HepG2 (cell line): ENCODE results near the gene CUL4A. TPM values are rescaled to one million over a fixed set of nuclear protein-coding genes. Genes with fewer than 3 reads are reported as not detected.

Experiments used
- AGO1 ChIP-seq: fragments of 200-400 bp; formaldehyde crosslinking; IDR thresholded peaks from 2 replicates; pipeline ENCODE4 v1.6.1; 2017; ENCODE audit warnings: mild to moderate bottlenecking, low read depth, low read length, moderate library complexity; ENCODE audit not compliant: poor library complexity, severe bottlenecking
- BHLHE40 ChIP-seq: IDR thresholded peaks from 2 replicates; pipeline ENCODE4 v1.6.1; 2011; ENCODE audit warnings: low read length, improper control_type of control experiment
- CCAR2 ChIP-seq: fragments of 200-400 bp; formaldehyde crosslinking; optimal IDR thresholded peaks from 2 replicates; pipeline ENCODE3; 2018; ENCODE audit warnings: low read depth, mild to moderate bottlenecking, low read length, moderate library complexity
- CHCHD3 ChIP-seq: sonication (generic); formaldehyde crosslinking; IDR thresholded peaks from 2 replicates; pipeline ENCODE4 v1.8.0; 2022; ENCODE audit warnings: mild to moderate bottlenecking, missing genetic modification reagents, moderate library complexity
- DPF2 ChIP-seq: sonication (generic); formaldehyde crosslinking; IDR thresholded peaks from 2 replicates; pipeline ENCODE4 v1.4.0; 2020; ENCODE audit warnings: mild to moderate bottlenecking, low read depth, missing genetic modification reagents, borderline replicate concordance
- EZH2 ChIP-seq: conservative IDR thresholded peaks from 2 replicates; pipeline ENCODE4 v1.6.1; 2012; ENCODE audit warnings: mild to moderate bottlenecking, low read depth, low read length, moderate library complexity
- FOXM1 ChIP-seq: sonication (generic); formaldehyde crosslinking; IDR thresholded peaks from 2 replicates; pipeline ENCODE4 v1.5.0; 2020; ENCODE audit warnings: missing genetic modification reagents
- GTF3A ChIP-seq: sonication (generic); formaldehyde crosslinking; conservative IDR thresholded peaks from 2 replicates; pipeline ENCODE4 v1.4.0; 2020; ENCODE audit warnings: mild to moderate bottlenecking, missing genetic modification reagents
- IKZF1 ChIP-seq: fragments of 450-650 bp; IDR thresholded peaks from 2 replicates; pipeline ENCODE4 v1.7.1; 2016
- JDP2 ChIP-seq: sonication (generic); formaldehyde crosslinking; IDR thresholded peaks from 2 replicates; pipeline ENCODE4 v1.8.1; 2022; ENCODE audit warnings: missing genetic modification reagents, borderline replicate concordance
- KDM3A ChIP-seq: IDR thresholded peaks from 2 replicates; pipeline ENCODE4 v1.6.1; 2018; ENCODE audit warnings: low read depth, missing compliant biosample characterization
- KLF15 ChIP-seq: sonication (generic); formaldehyde crosslinking; IDR thresholded peaks from 2 replicates; pipeline ENCODE4 v1.8.1; 2023; ENCODE audit warnings: borderline replicate concordance, mild to moderate bottlenecking, inconsistent platforms, missing genetic modification reagents, mixed read lengths
- MTF1 ChIP-seq: sonication (generic); formaldehyde crosslinking; IDR thresholded peaks from 2 replicates; pipeline ENCODE4 v1.5.0; 2020; ENCODE audit warnings: missing genetic modification reagents
- MYNN ChIP-seq: sonication (generic); formaldehyde crosslinking; IDR thresholded peaks from 2 replicates; pipeline ENCODE4 v1.4.0; 2020; ENCODE audit warnings: mild to moderate bottlenecking, low read depth, missing genetic modification reagents
- SMARCC2 ChIP-seq: fragments of 450-650 bp; IDR thresholded peaks from 2 replicates; pipeline ENCODE4 v1.6.1; 2017; ENCODE audit warnings: antibody characterized with exemption, mild to moderate bottlenecking
- SNAPC2 ChIP-seq: sonication (generic); formaldehyde crosslinking; IDR thresholded peaks from 2 replicates; pipeline ENCODE4 v1.8.1; 2022; ENCODE audit warnings: mild to moderate bottlenecking, missing genetic modification reagents
- ZBTB26 ChIP-seq: IDR thresholded peaks from 2 replicates; pipeline ENCODE4 v1.6.1; 2016; ENCODE audit warnings: missing compliant biosample characterization, missing genetic modification reagents, borderline replicate concordance
- ZBTB39 ChIP-seq: sonication (generic); formaldehyde crosslinking; IDR thresholded peaks from 2 replicates; pipeline ENCODE4 v1.5.0; 2020; ENCODE audit warnings: missing genetic modification reagents
- ZFP36L2 ChIP-seq: sonication (generic); formaldehyde crosslinking; IDR thresholded peaks from 2 replicates; pipeline ENCODE4 v1.4.0; 2020; ENCODE audit warnings: missing genetic modification reagents
- ZNF263 ChIP-seq: sonication (generic); formaldehyde crosslinking; IDR thresholded peaks from 2 replicates; pipeline ENCODE4 v1.4.0; 2020; ENCODE audit warnings: missing genetic modification reagents
- ZNF441 ChIP-seq: sonication (generic); formaldehyde crosslinking; IDR thresholded peaks from 2 replicates; pipeline ENCODE4 v1.7.0; 2021; ENCODE audit warnings: missing genetic modification reagents, borderline replicate concordance
- ZNF530 ChIP-seq: sonication (generic); formaldehyde crosslinking; IDR thresholded peaks from 2 replicates; pipeline ENCODE4 v1.5.0; 2020; ENCODE audit warnings: low read depth, mild to moderate bottlenecking, missing genetic modification reagents
- ZNF550 ChIP-seq: sonication (generic); formaldehyde crosslinking; IDR thresholded peaks from 2 replicates; pipeline ENCODE4 v1.4.0; 2020; ENCODE audit warnings: mild to moderate bottlenecking, missing genetic modification reagents, borderline replicate concordance
- ZNF567 ChIP-seq: sonication (generic); formaldehyde crosslinking; IDR thresholded peaks from 2 replicates; pipeline ENCODE4 v1.8.1; 2023; ENCODE audit warnings: mild to moderate bottlenecking, missing genetic modification reagents, borderline replicate concordance
- ZNF773 ChIP-seq: sonication (generic); formaldehyde crosslinking; IDR thresholded peaks from 2 replicates; pipeline ENCODE4 v1.4.0; 2020; ENCODE audit warnings: missing genetic modification reagents, borderline replicate concordance
- polyA plus RNA-seq, 8 experiments: library from polyadenylated mRNA; depleted of rRNA in 3 of 8; stranded (reverse) in 7 of 8; unstranded in 1 of 8; fragments of >200 nt; fragmentation: Illumina TruSeq in 4 of 8; extraction: Trizol in 4 of 8; gene quantifications; 2 replicates each; pipeline versions ENCODE4 v1.2.1 to v1.2.3, GENCODE V29; 2011 to 2016; ENCODE audit warnings: low read depth in 4 of 8, missing spikeins in 1 of 8, mixed read lengths in 1 of 8; ENCODE audit not compliant: insufficient read depth in 1 of 8
- total RNA-seq, 5 experiments: library from RNA; depleted of rRNA; stranded (reverse); fragments of >200 nt; fragmentation: Illumina TruSeq; extraction: Trizol; gene quantifications; 2 replicates each; pipeline ENCODE4 v1.2.3, GENCODE V29; 2016; ENCODE audit warnings: low read depth in 1 of 5
- TF ChIP-seq, protein P1 (sequence below): sonication (generic); formaldehyde crosslinking; IDR thresholded peaks from 2 replicates; pipeline ENCODE4 v1.4.0; 2020; ENCODE audit warnings: mild to moderate bottlenecking, low read depth, missing genetic modification reagents
- TF ChIP-seq, protein P2 (sequence below): sonication (generic); formaldehyde crosslinking; IDR thresholded peaks from 2 replicates; pipeline ENCODE4 v1.4.0; 2020; ENCODE audit warnings: missing genetic modification reagents; ENCODE audit errors: not compliant biosample characterization

The CUL4A gene
- total and polyA plus RNA-seq, 2 of the 13 experiments (the other 11 are each of a cell fraction or from before 2014, with no cell fraction given), result 51.2 to 75.3 TPM

- no peak for TF ChIP-seq CHCHD3 (CRISPR knock-in tag)
- no peak for TF ChIP-seq MYNN
- peak; percentile 42; the same call in 1 of the 2 replicates for TF ChIP-seq BHLHE40
- TF ChIP-seq ZNF441 (CRISPR knock-in tag), result no peak; the same call in 1 of the 2 replicates
- no peak for TF ChIP-seq SMARCC2
- TF ChIP-seq, protein P1, sequence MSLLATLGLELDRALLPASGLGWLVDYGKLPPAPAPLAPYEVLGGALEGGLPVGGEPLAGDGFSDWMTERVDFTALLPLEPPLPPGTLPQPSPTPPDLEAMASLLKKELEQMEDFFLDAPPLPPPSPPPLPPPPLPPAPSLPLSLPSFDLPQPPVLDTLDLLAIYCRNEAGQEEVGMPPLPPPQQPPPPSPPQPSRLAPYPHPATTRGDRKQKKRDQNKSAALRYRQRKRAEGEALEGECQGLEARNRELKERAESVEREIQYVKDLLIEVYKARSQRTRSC, result 0 out of 2 replicates have a peak, but pooled peaks have one; percentile 66
- 0 out of 2 replicates have a peak, but pooled peaks have one; percentile 12 for TF ChIP-seq ZNF263
- no peak for TF ChIP-seq EZH2
- TF ChIP-seq GTF3A (CRISPR knock-in tag), result peak; percentile 92
- 0 out of 2 replicates have a peak, but pooled peaks have one; percentile 75 for TF ChIP-seq ZNF773 (CRISPR knock-in tag)
- TF ChIP-seq CCAR2, result no peak
- TF ChIP-seq AGO1, result no peak
- no peak for TF ChIP-seq JDP2 (CRISPR knock-in tag)
- no peak for TF ChIP-seq SNAPC2 (CRISPR knock-in tag)
- no peak for TF ChIP-seq IKZF1
- peak; percentile 10; the same call in 1 of the 2 replicates for TF ChIP-seq ZNF530 (CRISPR knock-in tag)
- no peak for TF ChIP-seq ZNF567 (CRISPR knock-in tag)
- TF ChIP-seq MTF1 (CRISPR knock-in tag), result no peak
- 0 out of 2 replicates have a peak, but pooled peaks have one; percentile 3 for TF ChIP-seq ZBTB39 (CRISPR knock-in tag)
- peak; percentile 48; the same call in 1 of the 2 replicates for TF ChIP-seq FOXM1
- 0 out of 2 replicates have a peak, but pooled peaks have one; percentile 4 for TF ChIP-seq ZNF550 (CRISPR knock-in tag)
- TF ChIP-seq ZFP36L2, result no peak; the same call in 1 of the 2 replicates
- TF ChIP-seq KLF15 (CRISPR knock-in tag), result no peak
- peak; percentile 2; the same call in 1 of the 2 replicates for TF ChIP-seq ZBTB26 (CRISPR knock-in tag)
- no peak for TF ChIP-seq DPF2 (CRISPR knock-in tag)
- TF ChIP-seq, protein P2, sequence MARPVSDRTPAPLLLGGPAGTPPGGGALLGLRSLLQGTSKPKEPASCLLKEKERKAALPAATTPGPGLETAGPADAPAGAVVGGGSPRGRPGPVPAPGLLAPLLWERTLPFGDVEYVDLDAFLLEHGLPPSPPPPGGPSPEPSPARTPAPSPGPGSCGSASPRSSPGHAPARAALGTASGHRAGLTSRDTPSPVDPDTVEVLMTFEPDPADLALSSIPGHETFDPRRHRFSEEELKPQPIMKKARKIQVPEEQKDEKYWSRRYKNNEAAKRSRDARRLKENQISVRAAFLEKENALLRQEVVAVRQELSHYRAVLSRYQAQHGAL, result no peak
- TF ChIP-seq KDM3A, result no peak; the same call in 1 of the 2 replicates
Measured at GRCh38 chr13:113207890-113208420, 1.5 kb upstream of the CUL4A start (continued).
